ENCODE results near the gene EIF3A.
"Not testable (repeated sequence)": the region's sequence is repeated elsewhere in the genome, so short reads cannot be mapped to it uniquely, and the experiment has no call there.

Gene EIF3A

GRCh38 chr10:119049777-119050176, 30.8 kb downstream of the EIF3A start:
- DNase-seq (ENCODE audit: low read depth in 4 of 4, low spot score in 1 of 4) = no peak

- DNase-seq (ENCODE audit: low read depth in 4 of 4, low spot score in 1 of 4) = no peak
Measured at GRCh38 chr10:119049361-119049760, 31.3 kb downstream of the EIF3A start.

GRCh38 chr10:119045561-119045960, 35.1 kb downstream of the EIF3A start:
- DNase-seq (ENCODE audit: low read depth in 4 of 4, low spot score in 1 of 4) = no peak

GRCh38 chr10:119042169-119042568, 38.4 kb downstream of the EIF3A start:
- no peak for DNase-seq (ENCODE audit: low read depth in 4 of 4, low spot score in 1 of 4)

- DNase-seq (ENCODE audit: low read depth in 4 of 4, low spot score in 1 of 4) = no peak
Measured at GRCh38 chr10:119041326-119041725, 39.3 kb downstream of the EIF3A start.

GRCh38 chr10:119039161-119039560, 41.5 kb downstream of the EIF3A start:
- no peak for DNase-seq (ENCODE audit: low read depth in 4 of 4, low spot score in 1 of 4)

GRCh38 chr10:119031496-119032059, 49.0 kb downstream of the EIF3A start:
- DNase-seq (ENCODE audit: low read depth in 4 of 4, low spot score in 1 of 4) = no peak

- peak in 3 of 4 experiments; percentile 7 to 31 (median 17) for DNase-seq (ENCODE audit: low read depth in 4 of 4, low spot score in 1 of 4)
Measured at GRCh38 chr10:119030421-119031250, 50.0 kb downstream of the EIF3A start.

- DNase-seq (ENCODE audit: low read depth in 4 of 4, low spot score in 1 of 4) = peak in 1 of 4 experiments; percentile 8
Measured at GRCh38 chr10:119029613-119030420, 50.8 kb downstream of the EIF3A start, which contains the start of gene NANOS1. Gene NANOS1 (plus strand): TSS chr10:119029714. CDS start chr10:119029802, 88 bp downstream.

- DNase-seq (ENCODE audit: low read depth in 4 of 4, low spot score in 1 of 4) = peak; percentile 38 to 68 (median 54)
Measured at GRCh38 chr10:119028900-119029612, 51.6 kb downstream of the EIF3A start.

- DNase-seq (ENCODE audit: low read depth in 4 of 4, low spot score in 1 of 4) = not testable (repeated sequence)
Measured at GRCh38 chr10:119028445-119028899, 52.1 kb downstream of the EIF3A start.

GRCh38 chr10:119026301-119027110, 54.1 kb downstream of the EIF3A start:
- DNase-seq (ENCODE audit: low read depth in 4 of 4, low spot score in 1 of 4) = no peak

- no peak for DNase-seq (ENCODE audit: low read depth in 4 of 4, low spot score in 1 of 4)
Measured at GRCh38 chr10:119025776-119026175, 54.8 kb downstream of the EIF3A start.

GRCh38 chr10:119025336-119025735, 55.3 kb downstream of the EIF3A start:
- no peak for DNase-seq (ENCODE audit: low read depth in 4 of 4, low spot score in 1 of 4)

- no peak for DNase-seq (ENCODE audit: low read depth in 4 of 4, low spot score in 1 of 4)
Measured at GRCh38 chr10:119024882-119025281, 55.7 kb downstream of the EIF3A start.

GRCh38 chr10:119023553-119023868, 57.1 kb downstream of the EIF3A start:
- DNase-seq (ENCODE audit: low read depth in 4 of 4, low spot score in 1 of 4) = no peak

GRCh38 chr10:119022846-119023552, 57.6 kb downstream of the EIF3A start:
- DNase-seq (ENCODE audit: low read depth in 4 of 4, low spot score in 1 of 4) = no peak

GRCh38 chr10:119020627-119020946, 60.0 kb downstream of the EIF3A start:
- no peak for DNase-seq (ENCODE audit: low read depth in 4 of 4, low spot score in 1 of 4)

GRCh38 chr10:119007211-119007574, 73.4 kb downstream of the EIF3A start:
- DNase-seq (ENCODE audit: low read depth in 4 of 4, low spot score in 1 of 4) = no peak
